Measurements from ENCODE around the gene SHB.

Gene SHB

DNA sequence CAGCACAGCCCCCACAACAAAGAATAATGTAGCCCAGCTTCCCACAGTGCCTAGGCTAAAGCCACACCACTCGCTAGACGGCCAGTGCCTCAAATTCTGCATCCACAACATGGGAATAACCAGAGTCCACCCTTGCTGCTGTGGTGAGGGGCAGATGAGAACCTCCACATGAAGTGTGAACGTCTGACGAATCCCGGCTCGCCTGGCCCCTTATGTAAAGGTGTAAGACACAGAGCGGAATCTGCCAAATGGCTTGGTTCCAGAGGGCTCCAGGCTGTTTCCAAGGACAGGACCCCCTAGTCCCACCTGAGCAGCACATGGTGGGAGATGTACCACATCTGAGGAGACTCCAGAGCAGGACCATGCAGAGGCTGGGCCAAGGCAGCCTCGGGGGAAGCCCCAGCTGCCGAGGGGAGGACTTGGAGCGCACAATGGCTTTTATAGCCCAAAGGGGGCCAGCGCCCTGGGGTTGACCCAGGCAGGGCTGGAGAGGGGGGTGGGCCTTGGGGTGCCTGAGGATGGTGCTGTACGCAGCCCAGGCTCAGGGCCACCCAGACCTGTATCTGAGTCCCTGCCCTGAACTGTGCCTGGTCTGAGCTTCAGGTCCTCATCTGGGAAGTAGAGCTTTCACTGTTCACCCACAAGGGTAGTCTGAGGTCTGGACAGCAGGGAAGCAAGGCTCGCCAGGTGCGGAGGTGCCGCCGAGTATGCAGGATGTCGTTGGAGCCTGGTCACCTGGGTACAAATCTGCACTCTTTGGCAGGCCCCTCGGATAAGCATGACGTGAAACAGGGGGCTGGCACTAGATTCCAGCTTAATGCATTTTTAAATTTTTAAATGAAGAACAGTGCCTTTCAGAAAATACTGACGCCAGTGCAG lies 140.2 kb downstream of the SHB start:
- no peak overlapping the region for H3K18ac ChIP-seq (ENCODE audit: low read length)
- H3K4ac ChIP-seq (ENCODE audit: low read depth, low read length), result no peak overlapping the region
- H3K27ac ChIP-seq (ENCODE audit: low read depth, low read length), result no peak overlapping the region
- no peak overlapping the region for H2BK15ac ChIP-seq (replicated peaks; ENCODE audit: low read depth)
- H3K4me1 ChIP-seq (ENCODE audit: control insufficient read depth, low read depth, low read length), result peaks cover 4% of the 10 kb centered on the region
- H3K79me2 ChIP-seq (ENCODE audit: control insufficient read depth, insufficient read depth, low read length), result peaks cover 5% of the 10 kb centered on the region
- H2BK120ac ChIP-seq (ENCODE audit: low read depth, low read length), result no peak overlapping the region
- no peak overlapping the region for H3K4me3 ChIP-seq (ENCODE audit: low read length)
- no peak overlapping the region for H2BK5ac ChIP-seq (ENCODE audit: low read length)
- H3K27me3 ChIP-seq (ENCODE audit: insufficient read depth, low read length, poor library complexity), result no peaks in the 10 kb centered on the region
- no CpG with 5 or more reads among the region's 20 CpGs for WGBS (ENCODE audit: extremely low coverage, insufficient coverage, low lambda C conversion rate)
- no peak overlapping the region for H4K5ac ChIP-seq (ENCODE audit: low read length)
- peaks cover 3% of the 10 kb centered on the region for H3K36me3 ChIP-seq (ENCODE audit: control insufficient read depth, insufficient read depth, low read length)
- no peak overlapping the region for H4K8ac ChIP-seq (ENCODE audit: low read depth, low read length)
- no peak overlapping the region for H2AK5ac ChIP-seq (ENCODE audit: low read length)
- peaks cover 32% of the 10 kb centered on the region for H3K79me1 ChIP-seq (ENCODE audit: low read length)
- no peak for DNase-seq
- H3K4me2 ChIP-seq (ENCODE audit: low read length), result no peak overlapping the region
- H3K9ac ChIP-seq (ENCODE audit: low read length), result no peak overlapping the region
- H3K23ac ChIP-seq (ENCODE audit: low read length), result no peak overlapping the region
- H3K56ac ChIP-seq (ENCODE audit: low read length), result no peak overlapping the region

GRCh38 chr9:37927601-37928551 lies 141.2 kb downstream of the SHB start:
- Histone ChIP-seq H3K18ac (ENCODE audit: low read length) (no peak overlapping the region), H2BK120ac (ENCODE audit: low read depth, low read length) (no peak overlapping the region), H3K4ac (ENCODE audit: low read depth, low read length) (no peak overlapping the region), H3K79me2 (ENCODE audit: control insufficient read depth, insufficient read depth, low read length) (peaks cover 5% of the 10 kb centered on the region), H3K4me2 (ENCODE audit: low read length) (no peak overlapping the region), H4K8ac (ENCODE audit: low read depth, low read length) (no peak overlapping the region), H3K79me1 (ENCODE audit: low read length) (peaks cover 32% of the 10 kb centered on the region), H2BK5ac (ENCODE audit: low read length) (no peak overlapping the region), H3K27me3 (ENCODE audit: insufficient read depth, low read length, poor library complexity) (no peaks in the 10 kb centered on the region), H3K4me3 (ENCODE audit: low read length) (no peak overlapping the region), H2BK15ac (replicated peaks; ENCODE audit: low read depth) (no peak overlapping the region), H3K23ac (ENCODE audit: low read length) (no peak overlapping the region), H3K4me1 (ENCODE audit: control insufficient read depth, low read depth, low read length) (peaks cover 7% of the 10 kb centered on the region), H3K27ac (ENCODE audit: low read depth, low read length) (no peak overlapping the region), H3K36me3 (ENCODE audit: control insufficient read depth, insufficient read depth, low read length) (peaks cover 3% of the 10 kb centered on the region), H4K5ac (ENCODE audit: low read length) (no peak overlapping the region), H3K56ac (ENCODE audit: low read length) (no peak overlapping the region), H3K9ac (ENCODE audit: low read length) (no peak overlapping the region), H2AK5ac (ENCODE audit: low read length) (no peak overlapping the region)
- no peak for DNase-seq
- WGBS (ENCODE audit: extremely low coverage, insufficient coverage, low lambda C conversion rate), result no CpG with 5 or more reads among the region's 13 CpGs

DNA sequence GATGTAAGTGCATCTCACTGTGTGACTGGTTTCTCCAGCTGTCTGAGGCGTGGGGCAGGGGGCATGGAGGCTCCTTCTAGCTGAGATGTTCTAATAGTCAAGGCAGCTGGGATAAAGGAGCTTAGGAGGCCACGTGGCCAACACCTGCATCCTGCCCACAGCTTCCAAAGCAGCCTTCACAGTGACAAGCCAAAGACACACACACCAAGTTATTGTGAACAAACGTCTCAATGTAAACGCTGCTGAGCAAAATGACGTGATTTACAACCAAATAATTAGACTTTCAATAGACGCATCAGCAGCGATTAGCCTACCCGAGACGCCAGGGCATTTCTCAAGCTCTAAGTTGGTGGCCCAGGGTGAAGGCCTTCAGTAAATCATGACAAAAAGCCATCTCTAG lies 141.9 kb downstream of the SHB start:
- no peak overlapping the region for H2BK15ac ChIP-seq (replicated peaks; ENCODE audit: low read depth)
- no peak overlapping the region for H3K4me2 ChIP-seq (ENCODE audit: low read length)
- no peak overlapping the region for H3K27ac ChIP-seq (ENCODE audit: low read depth, low read length)
- WGBS (ENCODE audit: extremely low coverage, insufficient coverage, low lambda C conversion rate), result no CpG with 5 or more reads among the region's 9 CpGs
- no peak for DNase-seq
- H3K79me2 ChIP-seq (ENCODE audit: control insufficient read depth, insufficient read depth, low read length), result peaks cover 5% of the 10 kb centered on the region
- H4K8ac ChIP-seq (ENCODE audit: low read depth, low read length), result no peak overlapping the region
- no peak overlapping the region for H3K18ac ChIP-seq (ENCODE audit: low read length)
- no peak overlapping the region for H3K9ac ChIP-seq (ENCODE audit: low read length)
- peaks cover 3% of the 10 kb centered on the region for H3K36me3 ChIP-seq (ENCODE audit: control insufficient read depth, insufficient read depth, low read length)
- no peak overlapping the region for H3K4ac ChIP-seq (ENCODE audit: low read depth, low read length)
- no peak overlapping the region for H3K23ac ChIP-seq (ENCODE audit: low read length)
- H3K56ac ChIP-seq (ENCODE audit: low read length), result no peak overlapping the region
- no peak overlapping the region for H2BK5ac ChIP-seq (ENCODE audit: low read length)
- no peak overlapping the region for H3K4me3 ChIP-seq (ENCODE audit: low read length)
- no peak overlapping the region for H2AK5ac ChIP-seq (ENCODE audit: low read length)
- peaks cover 32% of the 10 kb centered on the region for H3K79me1 ChIP-seq (ENCODE audit: low read length)
- H3K27me3 ChIP-seq (ENCODE audit: insufficient read depth, low read length, poor library complexity), result no peaks in the 10 kb centered on the region
- no peak overlapping the region for H4K5ac ChIP-seq (ENCODE audit: low read length)
- peaks cover 10% of the 10 kb centered on the region for H3K4me1 ChIP-seq (ENCODE audit: control insufficient read depth, low read depth, low read length)
- H2BK120ac ChIP-seq (ENCODE audit: low read depth, low read length), result no peak overlapping the region

- Histone ChIP-seq H3K36me3 (ENCODE audit: control insufficient read depth, insufficient read depth, low read length) (peaks cover 3% of the 10 kb centered on the region), H3K27me3 (ENCODE audit: insufficient read depth, low read length, poor library complexity) (no peaks in the 10 kb centered on the region), H3K4me2 (ENCODE audit: low read length) (no peak overlapping the region), H3K4me1 (ENCODE audit: control insufficient read depth, low read depth, low read length) (peaks cover 10% of the 10 kb centered on the region), H4K8ac (ENCODE audit: low read depth, low read length) (no peak overlapping the region), H2AK5ac (ENCODE audit: low read length) (no peak overlapping the region), H3K4ac (ENCODE audit: low read depth, low read length) (no peak overlapping the region), H4K5ac (ENCODE audit: low read length) (no peak overlapping the region), H3K4me3 (ENCODE audit: low read length) (no peak overlapping the region), H3K79me1 (ENCODE audit: low read length) (peaks cover 34% of the 10 kb centered on the region), H2BK5ac (ENCODE audit: low read length) (no peak overlapping the region), H2BK120ac (ENCODE audit: low read depth, low read length) (no peak overlapping the region), H2BK15ac (replicated peaks; ENCODE audit: low read depth) (no peak overlapping the region), H3K79me2 (ENCODE audit: control insufficient read depth, insufficient read depth, low read length) (peaks cover 5% of the 10 kb centered on the region), H3K56ac (ENCODE audit: low read length) (no peak overlapping the region), H3K27ac (ENCODE audit: low read depth, low read length) (no peak overlapping the region), H3K23ac (ENCODE audit: low read length) (no peak overlapping the region), H3K9ac (ENCODE audit: low read length) (no peak overlapping the region), H3K18ac (ENCODE audit: low read length) (no peak overlapping the region)
- no peak for DNase-seq
- WGBS (ENCODE audit: extremely low coverage, insufficient coverage, low lambda C conversion rate), result no CpG with 5 or more reads among the region's 1 CpG
These were observed 142.3 kb downstream of the SHB start for GRCh38 chr9:37926737-37927118.

DNA sequence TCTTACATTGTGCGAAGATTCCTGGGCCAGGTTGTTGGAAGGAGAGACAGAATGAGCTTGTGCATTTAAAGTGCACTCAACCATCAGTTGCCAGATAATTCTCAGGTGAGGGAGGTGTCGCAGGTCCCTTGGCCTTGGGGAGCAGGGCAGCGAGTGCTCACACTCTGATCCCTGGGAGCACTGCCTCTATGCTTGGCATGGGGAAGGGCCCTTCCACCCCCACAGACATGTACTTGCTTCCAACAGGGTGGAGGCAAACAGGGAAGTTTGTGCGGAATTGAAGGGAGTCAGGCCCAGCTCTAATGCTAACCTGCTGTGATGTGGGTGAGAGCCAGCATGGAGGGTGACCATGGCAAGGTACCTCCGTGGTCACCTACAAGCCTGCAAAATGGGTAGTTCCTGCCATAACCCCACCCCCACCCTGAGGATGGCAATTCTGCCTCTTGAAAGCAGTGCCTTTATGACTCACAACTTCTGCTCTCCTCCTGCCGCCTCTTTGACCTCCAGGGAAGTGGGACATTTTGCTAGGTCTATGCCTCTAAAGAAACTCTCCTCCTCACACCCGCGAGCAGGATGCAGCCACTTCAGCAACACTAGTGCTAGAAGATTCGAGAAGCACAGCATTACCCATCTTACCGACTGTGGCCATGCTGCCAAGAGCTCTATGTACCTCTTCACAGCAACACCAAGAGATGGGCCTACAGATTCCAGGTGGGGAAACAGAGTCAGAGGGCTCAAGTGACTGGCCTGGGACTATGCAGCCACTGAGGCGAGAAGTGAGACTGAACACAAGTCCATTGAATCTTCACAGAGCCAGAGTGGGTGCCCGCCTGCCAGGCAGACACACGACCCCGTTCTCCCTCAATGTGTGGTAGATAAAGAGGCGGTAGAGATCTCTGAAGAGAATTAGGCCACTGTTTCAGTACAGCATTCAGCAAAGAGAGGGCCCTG lies 143.0 kb downstream of the SHB start:
- Histone ChIP-seq H2BK120ac (ENCODE audit: low read depth, low read length) (no peak overlapping the region), H3K79me1 (ENCODE audit: low read length) (peaks cover 35% of the 10 kb centered on the region), H3K23ac (ENCODE audit: low read length) (no peak overlapping the region), H2BK15ac (replicated peaks; ENCODE audit: low read depth) (no peak overlapping the region), H3K27ac (ENCODE audit: low read depth, low read length) (no peak overlapping the region), H3K4me1 (ENCODE audit: control insufficient read depth, low read depth, low read length) (peaks cover 10% of the 10 kb centered on the region), H3K4ac (ENCODE audit: low read depth, low read length) (no peak overlapping the region), H2AK5ac (ENCODE audit: low read length) (no peak overlapping the region), H3K56ac (ENCODE audit: low read length) (peak overlapping the region; percentile 12), H3K36me3 (ENCODE audit: control insufficient read depth, insufficient read depth, low read length) (peaks cover 3% of the 10 kb centered on the region), H4K5ac (ENCODE audit: low read length) (no peak overlapping the region), H3K9ac (ENCODE audit: low read length) (no peak overlapping the region), H4K8ac (ENCODE audit: low read depth, low read length) (no peak overlapping the region), H3K4me2 (ENCODE audit: low read length) (no peak overlapping the region), H3K79me2 (ENCODE audit: control insufficient read depth, insufficient read depth, low read length) (peaks cover 5% of the 10 kb centered on the region), H2BK5ac (ENCODE audit: low read length) (no peak overlapping the region), H3K4me3 (ENCODE audit: low read length) (no peak overlapping the region), H3K27me3 (ENCODE audit: insufficient read depth, low read length, poor library complexity) (no peaks in the 10 kb centered on the region), H3K18ac (ENCODE audit: low read length) (no peak overlapping the region)
- DNase-seq, result no peak
- no CpG with 5 or more reads among the region's 15 CpGs for WGBS (ENCODE audit: extremely low coverage, insufficient coverage, low lambda C conversion rate)

Data from mesendoderm (in vitro differentiated cells).